Keratinocyte (primary cell): Measurements from ENCODE around the gene NDUFV1. TPM values are rescaled to one million over a fixed set of nuclear protein-coding genes. Genes with fewer than 3 reads are reported as not detected.

Source experiments
- DNase-seq: peaks from one replicate; pipeline ENCODE4 v3.0.0-alpha.2; 2011; ENCODE audit warnings: low read depth, missing footprints, low spot score
- FAIRE-seq: peaks from 2 replicates; lab custom pipeline; 2011; peaks lifted over from hg19 to GRCh38; lab: Jason Lieb, UNC
- H2AFZ ChIP-seq: 2 replicates; pipeline ENCODE4 v1.6.0; 2012; ENCODE audit warnings: low read length, control low read depth, inconsistent platforms; ENCODE audit not compliant: control insufficient read depth
- H3K27ac ChIP-seq: 2 replicates; pipeline ENCODE4 v1.5.1; 2011; ENCODE audit warnings: low read length; ENCODE audit not compliant: control insufficient read depth, insufficient read depth
- H3K27me3 ChIP-seq: 3 replicates; pipeline ENCODE4 v1.6.0; 2011; ENCODE audit warnings: low read length; ENCODE audit not compliant: control insufficient read depth, insufficient read depth; ENCODE audit errors: extremely low read depth
- H3K36me3 ChIP-seq, 2 experiments: 2 replicates in 1 of 2; 3 replicates in 1 of 2; pipeline ENCODE4 v1.5.1; 2011; ENCODE audit warnings: low read length in 2 of 2, mild to moderate bottlenecking in 1 of 2; ENCODE audit not compliant: control insufficient read depth in 2 of 2, insufficient read depth in 2 of 2; ENCODE audit errors: extremely low read depth in 1 of 2
- H3K4me1 ChIP-seq: 3 replicates; pipeline ENCODE4 v1.5.1; 2011; ENCODE audit warnings: low read length; ENCODE audit not compliant: control insufficient read depth, insufficient read depth; ENCODE audit errors: extremely low read depth
- H3K4me2 ChIP-seq: 3 replicates; pipeline ENCODE4 v1.6.0; 2011; ENCODE audit warnings: low read depth, low read length; ENCODE audit not compliant: control insufficient read depth, insufficient read depth; ENCODE audit errors: extremely low read depth
- H3K4me3 ChIP-seq, 3 experiments: fragments of 200-600 bp in 1 of 3; sonication (generic) in 1 of 3; 2 replicates in 2 of 3; 3 replicates in 1 of 3; pipeline ENCODE4 v1.5.1; 2011 to 2016; ENCODE audit warnings: low read length in 3 of 3, mild to moderate bottlenecking in 3 of 3, control low read depth in 2 of 3, inconsistent platforms in 1 of 3, low read depth in 1 of 3, mixed read lengths in 1 of 3, mixed run types in 1 of 3, moderate library complexity in 1 of 3; ENCODE audit not compliant: control insufficient read depth in 2 of 3, insufficient read depth in 2 of 3; ENCODE audit errors: extremely low read depth in 1 of 3
- H3K79me2 ChIP-seq: 2 replicates; pipeline ENCODE4 v1.6.0; 2012; ENCODE audit warnings: low read length; ENCODE audit not compliant: control insufficient read depth, insufficient read depth
- H3K9ac ChIP-seq: 3 replicates; pipeline ENCODE4 v1.6.0; 2011; ENCODE audit warnings: low read length; ENCODE audit not compliant: control insufficient read depth, insufficient read depth; ENCODE audit errors: extremely low read depth
- H3K9me1 ChIP-seq: 3 replicates; pipeline ENCODE4 v1.6.0; 2011; ENCODE audit warnings: low read length; ENCODE audit not compliant: control insufficient read depth, insufficient read depth; ENCODE audit errors: extremely low read depth
- H3K9me3 ChIP-seq: 2 replicates; pipeline ENCODE4 v1.5.1; 2012; ENCODE audit warnings: low read depth, low read length; ENCODE audit not compliant: control insufficient read depth
- H4K20me1 ChIP-seq: 3 replicates; pipeline ENCODE4 v1.6.0; 2011; ENCODE audit warnings: low read length; ENCODE audit not compliant: control insufficient read depth, insufficient read depth; ENCODE audit errors: extremely low read depth
- CTCF ChIP-seq, 3 experiments: IDR thresholded peaks in 1 of 3; conservative IDR thresholded peaks in 1 of 3; optimal IDR thresholded peaks in 1 of 3; 2 replicates in 2 of 3; 3 replicates in 1 of 3; pipeline versions ENCODE3 to v1.5.1; 2011; ENCODE audit warnings: low read length in 3 of 3, mild to moderate bottlenecking in 3 of 3, moderate library complexity in 2 of 3, control low read depth in 1 of 3, inconsistent platforms in 1 of 3; ENCODE audit not compliant: insufficient read depth in 2 of 3; ENCODE audit errors: extremely low read depth in 1 of 3
- EZH2 ChIP-seq: IDR thresholded peaks from one replicate; pipeline ENCODE4 v1.6.1; 2012; ENCODE audit warnings: inconsistent platforms, mild to moderate bottlenecking, low read length, moderate library complexity
- dilution Hi-C: fragments of 300-500 bp; cut with MboI; formaldehyde crosslinking; loops from one replicate; pipeline ENCODE4 v1.7.0; 2020; ENCODE audit warnings: low sequenced_read_pairs; ENCODE audit not compliant: extremely low pct_ligation_motif_present
- polyA plus RNA-seq, 5 experiments: library from polyadenylated mRNA; depleted of rRNA in 3 of 5; stranded (reverse) in 3 of 5; stranded (forward) in 1 of 5; unstranded in 1 of 5; fragments of >200 nt; gene quantifications; 1 replicate in 1 of 5; 2 replicates in 3 of 5; 3 replicates in 1 of 5; pipeline versions ENCODE4 v1.2.1 to v1.2.3, GENCODE V29; 2011 to 2012; ENCODE audit warnings: missing spikeins in 2 of 5, low read depth in 1 of 5, low replicate concordance in 1 of 5

NDUFV1 gene
- polyA plus RNA-seq, 1 donor (not counting 4 experiments of a cell fraction or from before 2014, with no cell fraction given) = 102 TPM

- DNase-seq (no peak), FAIRE-seq (no peak)
- no peaks in the 10 kb centered on the region for H3K9me1 ChIP-seq
- dilution Hi-C loops = no loop called here
- TF ChIP-seq EZH2 (no peak), CTCF (optimal IDR thresholded peaks at IDR 0.05 in 1 of 3, IDR thresholded peaks at IDR 0.05 in 1 of 3, conservative IDR thresholded peaks at IDR 0.05 in 1 of 3; ENCODE audit: extremely low read depth in 1 of 3, insufficient read depth in 2 of 3, low read length in 3 of 3) (no peak)
- H3K4me3 ChIP-seq = no peak overlapping the region
- H3K27me3 ChIP-seq = no peaks in the 10 kb centered on the region
- H3K79me2 ChIP-seq = no peaks in the 10 kb centered on the region
- no peak overlapping the region for H3K4me2 ChIP-seq
- no peaks in the 10 kb centered on the region for H4K20me1 ChIP-seq
- H2AFZ ChIP-seq = no peak overlapping the region
- H3K36me3 ChIP-seq = no peaks in the 10 kb centered on the region
- peaks cover 9% of the 10 kb centered on the region for H3K4me1 ChIP-seq
- no peak overlapping the region for H3K27ac ChIP-seq
- no peaks in the 10 kb centered on the region for H3K9me3 ChIP-seq
- H3K9ac ChIP-seq = no peak overlapping the region
Measured at GRCh38 chr11:67631853-67632174, 25.1 kb downstream of the NDUFV1 start.

DNA sequence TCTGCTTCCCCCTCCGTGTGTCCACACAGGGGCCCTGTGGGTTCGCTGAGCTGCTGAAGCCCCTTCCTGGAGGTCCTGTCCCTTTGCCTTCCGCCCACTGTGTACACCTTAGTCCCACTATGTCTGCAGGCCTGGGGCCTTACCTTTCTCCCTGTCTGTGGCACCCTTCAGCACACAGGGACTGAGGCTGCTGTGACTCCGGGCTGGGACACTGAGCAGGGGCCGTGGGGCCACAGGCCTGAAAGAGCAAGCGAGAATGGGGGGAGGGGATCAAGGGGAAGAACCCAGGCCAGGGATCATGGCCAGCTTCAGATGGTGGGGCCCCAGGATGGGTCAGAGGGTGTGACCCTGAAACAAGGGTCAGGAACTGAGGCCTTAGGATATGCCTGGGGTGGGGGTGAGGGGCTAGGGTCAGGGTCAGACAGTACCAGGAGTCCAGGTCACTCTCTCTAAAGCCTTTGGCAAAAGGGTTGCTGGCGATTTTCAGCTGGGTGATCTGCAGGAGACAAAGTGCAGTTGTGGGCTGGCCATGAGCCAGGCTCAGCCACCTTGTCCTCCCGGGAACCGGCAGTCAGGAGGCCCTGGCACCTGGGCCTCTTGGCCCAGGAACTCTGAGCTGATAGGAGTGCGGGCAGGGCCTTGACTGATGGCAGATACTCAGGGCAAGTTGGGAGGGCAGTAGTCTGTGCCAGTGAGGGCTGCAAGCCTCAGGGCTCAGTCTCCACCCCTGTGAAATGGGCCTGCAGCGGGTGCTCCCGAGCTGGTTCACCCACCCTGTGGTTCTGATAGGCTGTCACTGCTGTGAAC, 25.6 kb downstream of the NDUFV1 start:
- H3K27me3 ChIP-seq = no peaks in the 10 kb centered on the region
- no peaks in the 10 kb centered on the region for H3K79me2 ChIP-seq
- dilution Hi-C loops = no loop called here
- no peaks in the 10 kb centered on the region for H3K36me3 ChIP-seq
- no peak overlapping the region for H3K4me2 ChIP-seq
- no peak for TF ChIP-seq EZH2
- no peak for TF ChIP-seq CTCF (optimal IDR thresholded peaks at IDR 0.05 in 1 of 3, IDR thresholded peaks at IDR 0.05 in 1 of 3, conservative IDR thresholded peaks at IDR 0.05 in 1 of 3; ENCODE audit: extremely low read depth in 1 of 3, insufficient read depth in 2 of 3, low read length in 3 of 3)
- no peaks in the 10 kb centered on the region for H4K20me1 ChIP-seq
- H3K9me1 ChIP-seq = no peaks in the 10 kb centered on the region
- peaks cover 10% of the 10 kb centered on the region for H3K4me1 ChIP-seq
- DNase-seq = no peak
- no peak overlapping the region for H3K4me3 ChIP-seq
- H3K9ac ChIP-seq = no peak overlapping the region
- H3K9me3 ChIP-seq = no peaks in the 10 kb centered on the region
- FAIRE-seq = no peak
- no peak overlapping the region for H2AFZ ChIP-seq
- H3K27ac ChIP-seq = no peak overlapping the region
